ENCODE measurements around the gene SRPX2.
A peak's percentile ranks its signal among the peaks of the same experiment; 100 is the strongest.

Gene SRPX2

GRCh38 chrX:100606753-100607152, 37.2 kb upstream of the SRPX2 start:
- Histone ChIP-seq H3K4me2 (ENCODE audit: low read length) (no peak overlapping the region), H3K9ac (no peak overlapping the region), H3K4me1 (peaks cover 2% of the 10 kb centered on the region), H3K4me3 (ENCODE audit: low read depth, low read length) (no peak overlapping the region), H3K27ac (no peak overlapping the region), H3K9me3 (ENCODE audit: control insufficient read depth, low read length) (no peaks in the 10 kb centered on the region), H2AFZ (no peak overlapping the region), H3K79me2 (no peaks in the 10 kb centered on the region), H3K27me3 (ENCODE audit: control insufficient read depth, insufficient read depth, low read length) (no peaks in the 10 kb centered on the region), H3K36me3 (ENCODE audit: control insufficient read depth, insufficient read depth, low read length) (no peaks in the 10 kb centered on the region)
- TF ChIP-seq, protein P1, sequence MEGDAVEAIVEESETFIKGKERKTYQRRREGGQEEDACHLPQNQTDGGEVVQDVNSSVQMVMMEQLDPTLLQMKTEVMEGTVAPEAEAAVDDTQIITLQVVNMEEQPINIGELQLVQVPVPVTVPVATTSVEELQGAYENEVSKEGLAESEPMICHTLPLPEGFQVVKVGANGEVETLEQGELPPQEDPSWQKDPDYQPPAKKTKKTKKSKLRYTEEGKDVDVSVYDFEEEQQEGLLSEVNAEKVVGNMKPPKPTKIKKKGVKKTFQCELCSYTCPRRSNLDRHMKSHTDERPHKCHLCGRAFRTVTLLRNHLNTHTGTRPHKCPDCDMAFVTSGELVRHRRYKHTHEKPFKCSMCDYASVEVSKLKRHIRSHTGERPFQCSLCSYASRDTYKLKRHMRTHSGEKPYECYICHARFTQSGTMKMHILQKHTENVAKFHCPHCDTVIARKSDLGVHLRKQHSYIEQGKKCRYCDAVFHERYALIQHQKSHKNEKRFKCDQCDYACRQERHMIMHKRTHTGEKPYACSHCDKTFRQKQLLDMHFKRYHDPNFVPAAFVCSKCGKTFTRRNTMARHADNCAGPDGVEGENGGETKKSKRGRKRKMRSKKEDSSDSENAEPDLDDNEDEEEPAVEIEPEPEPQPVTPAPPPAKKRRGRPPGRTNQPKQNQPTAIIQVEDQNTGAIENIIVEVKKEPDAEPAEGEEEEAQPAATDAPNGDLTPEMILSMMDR (IDR thresholded peaks at IDR 0.05) = no peak

DNA sequence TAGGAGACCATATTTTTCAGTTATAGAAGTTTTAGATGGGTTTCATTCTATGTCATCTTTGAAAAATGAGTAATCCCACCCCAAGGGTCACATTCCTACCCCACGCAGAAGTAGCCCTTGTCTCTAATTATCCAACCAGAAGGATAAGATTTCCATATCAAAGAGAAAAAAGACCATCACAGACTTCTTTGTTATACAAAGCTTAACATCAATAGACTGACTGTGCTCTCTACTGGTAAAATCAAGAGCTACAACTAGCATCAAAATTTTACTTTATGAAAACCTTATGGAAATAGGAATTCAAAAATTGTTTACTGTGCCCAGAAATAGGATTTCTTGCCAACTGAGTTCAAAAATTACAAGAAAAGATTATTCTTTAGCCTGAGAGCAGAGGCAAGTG, 34.4 kb upstream of the SRPX2 start:
- Histone ChIP-seq H3K4me3 (ENCODE audit: low read depth, low read length) (no peak overlapping the region), H3K9ac (no peak overlapping the region), H3K4me1 (peaks cover 2% of the 10 kb centered on the region), H3K79me2 (no peaks in the 10 kb centered on the region), H3K27ac (no peak overlapping the region), H3K4me2 (ENCODE audit: low read length) (no peak overlapping the region), H3K9me3 (ENCODE audit: control insufficient read depth, low read length) (no peaks in the 10 kb centered on the region), H2AFZ (no peak overlapping the region), H3K27me3 (ENCODE audit: control insufficient read depth, insufficient read depth, low read length) (no peaks in the 10 kb centered on the region), H3K36me3 (ENCODE audit: control insufficient read depth, insufficient read depth, low read length) (no peaks in the 10 kb centered on the region)
- TF ChIP-seq, protein P1 (IDR thresholded peaks at IDR 0.05) = peak; percentile 23

DNA sequence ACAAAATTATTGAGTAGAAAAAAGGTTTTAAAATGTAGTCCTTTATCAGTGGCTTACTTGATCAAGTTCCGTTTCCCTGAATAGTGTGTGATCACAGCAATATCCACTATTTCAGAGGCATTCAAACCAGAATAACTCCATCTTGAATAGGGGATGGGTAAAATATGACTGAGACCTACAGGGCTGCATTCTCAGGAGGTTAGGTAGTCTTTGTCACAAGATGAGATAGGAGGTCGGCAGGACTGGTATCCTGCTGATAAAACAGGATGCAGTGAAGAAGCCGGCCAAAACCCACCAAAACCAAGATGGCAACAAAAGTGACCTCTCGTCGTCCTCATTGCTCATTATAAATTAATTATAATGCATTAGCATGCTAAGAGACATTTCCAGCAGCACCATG, 32.0 kb upstream of the SRPX2 start:
- H3K27me3 ChIP-seq (ENCODE audit: control insufficient read depth, insufficient read depth, low read length) = no peaks in the 10 kb centered on the region

GRCh38 chrX:100615005-100615404, 29.0 kb upstream of the SRPX2 start:
- no peak overlapping the region for H3K27ac ChIP-seq
- H3K4me1 ChIP-seq = no peaks in the 10 kb centered on the region
- no peaks in the 10 kb centered on the region for H3K79me2 ChIP-seq
- no peak overlapping the region for H3K4me3 ChIP-seq (ENCODE audit: low read depth, low read length)
- no peaks in the 10 kb centered on the region for H3K9me3 ChIP-seq (ENCODE audit: control insufficient read depth, low read length)
- H3K9ac ChIP-seq = no peak overlapping the region
- no peaks in the 10 kb centered on the region for H3K27me3 ChIP-seq (ENCODE audit: control insufficient read depth, insufficient read depth, low read length)
- H3K36me3 ChIP-seq (ENCODE audit: control insufficient read depth, insufficient read depth, low read length) = no peaks in the 10 kb centered on the region
- H2AFZ ChIP-seq = no peak overlapping the region
- TF ChIP-seq, protein P1 (IDR thresholded peaks at IDR 0.05) = peak; percentile 48
- no peak overlapping the region for H3K4me2 ChIP-seq (ENCODE audit: low read length)

More for the DNA sequence above, 32.0 kb upstream of the SRPX2 start:
- Histone ChIP-seq H3K36me3 (ENCODE audit: control insufficient read depth, insufficient read depth, low read length) (no peaks in the 10 kb centered on the region), H3K9ac (no peak overlapping the region), H3K27ac (no peak overlapping the region), H2AFZ (no peak overlapping the region), H3K4me2 (ENCODE audit: low read length) (no peak overlapping the region), H3K4me1 (no peaks in the 10 kb centered on the region), H3K9me3 (ENCODE audit: control insufficient read depth, low read length) (no peaks in the 10 kb centered on the region), H3K79me2 (no peaks in the 10 kb centered on the region), H3K4me3 (ENCODE audit: low read depth, low read length) (no peak overlapping the region)
- TF ChIP-seq, protein P1 (IDR thresholded peaks at IDR 0.05) = no peak

GRCh38 chrX:100623001-100623400, 21.0 kb upstream of the SRPX2 start:
- no peaks in the 10 kb centered on the region for H3K9me3 ChIP-seq (ENCODE audit: control insufficient read depth, low read length)
- no peak overlapping the region for H2AFZ ChIP-seq
- no peak overlapping the region for H3K4me3 ChIP-seq (ENCODE audit: low read depth, low read length)
- H3K27me3 ChIP-seq (ENCODE audit: control insufficient read depth, insufficient read depth, low read length) = no peaks in the 10 kb centered on the region
- TF ChIP-seq, protein P1 (IDR thresholded peaks at IDR 0.05) = no peak
- no peak overlapping the region for H3K27ac ChIP-seq
- no peak overlapping the region for H3K4me2 ChIP-seq (ENCODE audit: low read length)
- no peak overlapping the region for H3K9ac ChIP-seq
- H3K79me2 ChIP-seq = no peaks in the 10 kb centered on the region
- H3K36me3 ChIP-seq (ENCODE audit: control insufficient read depth, insufficient read depth, low read length) = no peaks in the 10 kb centered on the region
- no peaks in the 10 kb centered on the region for H3K4me1 ChIP-seq

Measured in parathyroid adenoma (tissue), 2 donors.